ENCODE data around the gene SOCS1.

SOCS1 gene

DNA sequence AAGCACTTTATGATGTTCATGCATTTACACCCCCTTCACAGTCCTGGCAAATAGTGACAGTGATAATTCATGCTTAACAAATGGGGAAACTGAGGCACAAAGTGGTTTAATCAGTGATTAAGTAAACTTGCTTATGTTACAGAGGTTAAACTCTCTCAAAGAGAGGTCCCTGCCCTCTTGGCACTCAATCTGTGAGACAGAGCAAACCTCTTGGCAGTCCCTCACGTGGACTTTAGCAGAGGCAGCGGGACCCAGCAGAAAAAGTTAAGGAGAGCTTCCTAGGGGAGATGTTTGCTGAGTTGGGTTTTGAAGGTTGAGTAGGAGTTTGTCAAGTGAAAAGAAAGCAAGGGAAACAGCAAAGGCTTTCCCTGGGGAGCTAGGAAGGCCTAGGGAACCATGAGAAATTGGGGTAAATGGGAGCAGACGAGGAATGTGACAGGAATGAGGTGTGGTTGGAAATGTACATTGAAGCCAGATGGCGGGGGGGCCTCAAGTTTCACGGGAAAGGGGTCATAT, 10.7 kb downstream of the SOCS1 start:
- DNase-seq (ENCODE audit: low spot score) = no peak

DNA sequence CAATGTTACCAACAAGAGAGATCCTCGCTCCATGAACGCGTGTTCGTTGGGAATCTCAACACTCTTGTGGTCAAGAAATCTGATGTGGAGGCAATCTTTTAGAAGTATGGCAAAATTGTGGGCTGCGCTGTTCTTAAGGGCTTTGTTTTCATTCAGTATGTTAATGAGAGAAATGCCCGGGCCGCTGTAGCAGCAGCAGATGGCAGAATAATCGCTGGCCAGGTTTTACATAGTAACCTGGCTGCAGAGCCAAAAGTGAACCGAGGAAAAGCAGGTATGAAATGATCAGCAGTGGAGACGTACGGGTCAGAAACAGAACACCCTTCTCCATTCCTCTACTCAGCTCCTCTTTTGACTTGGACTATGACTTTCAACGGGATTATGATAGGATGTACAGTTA, 13.3 kb downstream of the SOCS1 start:
- no peak for DNase-seq (ENCODE audit: low spot score)

DNA sequence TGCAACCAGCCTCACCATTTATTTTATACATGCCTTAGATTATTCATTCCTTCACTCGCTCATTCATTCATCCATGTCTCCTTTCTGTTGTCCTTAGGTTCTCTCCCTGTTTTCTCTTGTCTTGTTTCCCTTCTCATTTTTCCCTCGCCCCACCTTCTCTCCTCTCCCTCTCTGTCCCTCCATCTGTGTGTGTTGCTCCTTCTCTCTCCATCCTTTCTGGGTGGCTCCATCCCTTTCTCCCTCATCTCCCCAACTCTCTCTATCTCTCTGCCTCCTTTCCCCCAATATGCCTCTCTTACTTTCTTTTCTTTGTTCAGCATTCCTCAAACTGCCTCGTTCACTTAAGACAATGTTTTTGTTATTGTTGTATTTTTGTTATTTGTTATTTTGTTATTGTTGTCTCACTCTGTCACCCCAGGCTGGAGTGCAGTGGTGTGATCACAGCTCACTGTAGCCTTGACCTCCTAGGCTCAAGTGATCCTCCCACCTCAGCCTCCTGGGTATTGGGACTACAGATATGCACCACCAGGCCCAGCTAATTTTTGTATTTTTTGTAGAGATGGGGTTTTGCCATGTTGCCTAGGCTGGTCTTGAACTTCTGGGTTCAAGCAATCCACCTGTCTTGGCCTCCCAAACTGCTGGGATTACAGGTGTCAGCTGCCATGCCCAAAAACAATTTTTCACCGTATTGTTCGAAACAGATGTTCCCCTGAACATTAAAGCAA, 14.4 kb downstream of the SOCS1 start:
- DNase-seq (ENCODE audit: low spot score) = no peak

- DNase-seq (ENCODE audit: low spot score) = no peak
Measured at GRCh38 chr16:11240636-11241473, 15.1 kb downstream of the SOCS1 start.

- DNase-seq (ENCODE audit: low spot score) = no peak
Measured at GRCh38 chr16:11239644-11240632, 16.1 kb downstream of the SOCS1 start.

- no peak for DNase-seq (ENCODE audit: low spot score)
Measured at GRCh38 chr16:11238272-11239202, 17.5 kb downstream of the SOCS1 start.

- no peak for DNase-seq (ENCODE audit: low spot score)
Measured at GRCh38 chr16:11236461-11237254, 19.3 kb downstream of the SOCS1 start.

- no peak for DNase-seq (ENCODE audit: low spot score)
Measured at GRCh38 chr16:11235703-11235991, 20.4 kb downstream of the SOCS1 start.

- no peak for DNase-seq (ENCODE audit: low spot score)
Measured at GRCh38 chr16:11234884-11235702, 20.9 kb downstream of the SOCS1 start.

GRCh38 chr16:11233727-11234376, 22.2 kb downstream of the SOCS1 start:
- DNase-seq (ENCODE audit: low spot score) = no peak

DNA sequence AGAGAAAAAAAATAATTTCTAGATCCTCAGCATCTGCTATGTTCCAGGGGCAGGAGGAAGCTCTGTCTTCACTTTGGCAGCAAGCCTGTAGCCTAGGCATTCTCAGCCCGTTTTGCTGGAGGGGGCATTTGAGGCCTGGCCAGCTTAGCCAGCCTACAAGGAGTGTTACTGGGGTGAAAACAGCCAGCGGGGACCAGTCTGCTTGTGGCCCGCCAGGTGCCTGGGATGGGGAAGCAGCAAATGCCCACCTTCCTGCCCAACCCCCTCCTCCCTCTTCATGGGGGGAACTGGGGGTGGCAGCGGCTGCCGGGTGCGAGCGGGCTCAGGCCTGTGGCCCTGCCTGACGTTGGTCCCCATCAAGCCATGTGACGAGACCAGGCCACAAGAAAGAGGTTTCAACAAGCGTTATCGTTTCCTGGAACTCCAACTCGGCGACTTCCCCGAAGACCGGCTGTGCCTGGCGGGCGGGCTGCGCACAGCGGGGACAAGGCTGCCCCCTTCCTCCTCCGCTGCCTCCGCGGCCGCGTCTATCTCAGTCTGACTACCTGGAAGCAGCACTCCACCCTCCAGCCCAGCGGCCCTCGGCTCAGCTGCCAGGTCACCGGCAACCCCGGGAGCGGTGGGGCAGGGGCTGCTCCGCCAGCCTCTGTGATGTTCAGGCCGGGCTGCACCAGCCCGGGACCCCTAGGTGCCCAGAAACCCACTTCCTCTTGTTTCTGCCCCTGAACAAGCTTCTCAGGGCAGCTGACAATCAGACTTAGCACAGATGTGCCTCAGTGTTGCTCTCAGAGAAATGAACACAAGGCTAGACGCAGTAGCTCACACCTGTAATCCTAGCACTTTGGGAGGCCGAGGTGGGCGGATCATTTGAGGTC, 22.9 kb downstream of the SOCS1 start:
- no peak for DNase-seq (ENCODE audit: low spot score)

GRCh38 chr16:11232302-11232851, 23.6 kb downstream of the SOCS1 start:
- no peak for DNase-seq (ENCODE audit: low spot score)

DNA sequence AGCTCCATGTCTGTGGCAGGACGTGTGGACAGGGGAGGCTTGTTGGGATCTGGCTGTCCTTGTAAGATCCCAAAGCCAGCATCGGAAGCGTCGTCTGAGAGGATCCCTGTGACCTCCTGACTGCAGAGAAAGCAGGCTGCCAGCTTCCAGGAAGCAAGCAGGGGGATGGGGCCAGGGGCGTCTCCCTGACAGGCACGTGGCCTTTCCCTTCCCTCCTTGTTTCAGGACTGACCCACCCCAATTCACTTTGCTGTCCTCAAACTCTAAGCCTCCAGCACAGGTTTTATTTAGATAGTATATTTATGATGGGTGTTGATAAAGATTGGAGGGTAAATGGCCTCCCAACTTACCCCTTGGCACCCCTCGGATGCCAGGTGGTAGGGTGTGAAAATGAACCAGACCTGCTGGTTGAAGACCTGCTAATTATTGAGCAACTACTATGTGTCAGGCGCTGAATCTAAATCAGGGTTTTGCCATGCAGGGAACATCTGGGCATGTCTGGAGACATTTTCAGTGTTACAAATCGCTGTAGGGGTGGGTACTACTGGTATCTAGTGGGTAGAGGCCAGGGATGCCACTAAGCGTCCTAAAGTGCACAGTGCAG, 24.5 kb downstream of the SOCS1 start:
- DNase-seq (ENCODE audit: low spot score) = no peak

- no peak for DNase-seq (ENCODE audit: low spot score)
Measured at GRCh38 chr16:11229906-11230305, 26.1 kb downstream of the SOCS1 start.

- DNase-seq (ENCODE audit: low spot score) = no peak
Measured at GRCh38 chr16:11229432-11229831, 26.6 kb downstream of the SOCS1 start.

DNA sequence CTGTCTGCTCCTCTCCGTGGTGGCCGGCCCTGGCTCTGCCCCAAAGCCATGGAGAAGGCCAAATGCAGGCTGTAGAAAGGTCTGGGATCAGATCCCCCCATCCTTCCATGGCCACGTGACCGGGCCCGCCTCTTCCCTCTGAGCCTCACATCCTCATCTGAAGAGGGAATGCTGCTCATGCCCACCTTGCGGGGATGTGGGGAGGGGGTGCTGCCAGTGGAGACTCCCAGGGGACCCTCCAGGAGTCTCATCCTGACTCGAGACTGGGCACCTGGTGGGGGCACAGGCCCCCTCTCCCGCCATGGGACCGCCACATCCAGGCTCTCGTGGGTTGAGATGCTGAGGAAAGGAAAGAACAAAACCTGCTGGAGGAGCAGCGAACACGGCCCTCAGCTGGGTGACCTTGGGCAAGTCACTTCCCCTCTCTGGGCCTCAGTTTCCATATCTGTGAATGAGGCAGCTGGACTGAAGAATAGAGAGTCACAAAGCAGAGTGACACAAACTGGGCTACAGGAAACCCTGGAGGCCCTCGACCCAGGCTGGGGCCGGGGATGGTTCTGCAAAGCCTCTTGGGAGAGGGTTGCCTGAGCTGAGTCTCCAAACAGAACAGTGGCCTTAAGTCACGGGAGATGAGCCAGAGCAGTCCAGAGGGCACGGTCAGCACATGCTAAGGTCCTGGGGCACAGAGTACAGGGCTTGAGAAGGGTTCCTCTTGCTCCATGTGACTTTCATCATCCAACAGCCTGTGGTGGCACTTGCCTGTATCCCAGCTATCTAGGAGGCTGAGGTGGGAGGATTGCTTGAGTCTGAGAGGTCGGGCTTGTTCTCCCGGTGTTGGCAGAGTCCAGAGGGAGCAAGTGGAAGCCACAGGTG, 30.1 kb downstream of the SOCS1 start:
- DNase-seq (ENCODE audit: low spot score) = no peak
